Measurements from ENCODE around the gene LRMDA.

GRCh38 chr10:75466886-75467285 is 35.5 kb downstream of the LRMDA start:
- TF ChIP-seq NFIC (IDR thresholded peaks at IDR 0.05): no peak
- TF ChIP-seq MAX (IDR thresholded peaks at IDR 0.05): no peak
- no peak for TF ChIP-seq RAD21 (IDR thresholded peaks at IDR 0.05; ENCODE audit: low read depth)

All from Ishikawa (cell line).